Measurements from ENCODE around the gene ANTXRL. TPM values are rescaled to one million over a fixed set of nuclear protein-coding genes. Genes with fewer than 3 reads are reported as not detected.
"Not testable (repeated sequence)": the region's sequence is repeated elsewhere in the genome, so short reads cannot be mapped to it uniquely, and the experiment has no call there.

Gene ANTXRL
- total and polyA plus RNA-seq, 4 donors, result 0.06 TPM; not detected in 3

DNA sequence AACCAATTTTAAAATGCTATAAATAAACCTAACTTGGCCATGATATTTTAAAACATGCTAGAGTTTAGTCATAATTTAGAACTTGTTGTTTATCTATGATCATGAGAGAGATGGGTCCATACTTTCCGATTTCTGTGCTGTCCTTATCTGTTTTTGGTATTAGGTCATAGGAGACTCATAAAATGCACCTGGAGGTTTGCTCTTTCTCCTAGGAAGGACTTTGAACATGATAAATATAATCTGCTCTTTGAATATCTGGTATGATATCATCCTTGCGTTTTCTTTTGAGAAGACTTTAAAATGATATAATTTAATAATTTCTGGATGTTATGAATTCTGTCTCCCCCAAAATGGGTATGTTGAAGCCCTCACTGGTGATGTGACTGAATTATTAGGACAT is 9.0 kb upstream of the ANTXRL start:
- WGBS, result 73% methylated on average over 2 of the region's 2 CpGs
- Histone ChIP-seq H3K27ac (ENCODE audit: low read depth in 1 of 2, low read length in 2 of 2) (no peak overlapping the region), H3K9me3 (ENCODE audit: control insufficient read depth in 4 of 4, low read length in 3 of 4) (no peaks in the 10 kb centered on the region), H3K4me1 (ENCODE audit: control insufficient read depth in 4 of 4, insufficient read depth in 4 of 4, low read length in 3 of 4) (peaks cover 0 to 3% (median 0%) of the 10 kb centered on the region in 4 donors), H3K4me3 (ENCODE audit: low read depth in 1 of 3, low read length in 3 of 3) (no peak overlapping the region), H3K27me3 (ENCODE audit: control insufficient read depth in 4 of 4, insufficient read depth in 4 of 4, low read length in 3 of 4) (peaks cover 0 to 6% (median 0%) of the 10 kb centered on the region in 4 donors), H3K36me3 (ENCODE audit: control insufficient read depth in 4 of 4, insufficient read depth in 3 of 4, low read depth in 1 of 4, low read length in 3 of 4) (no peaks in the 10 kb centered on the region), H3K9ac (ENCODE audit: low read depth in 1 of 2, low read length in 2 of 2) (no peak overlapping the region)
- no peak for DNase-seq (ENCODE audit: low spot score)
- TF ChIP-seq YY1 (IDR thresholded peaks at IDR 0.05) (no peak), SP1 (IDR thresholded peaks at IDR 0.05) (no peak), TAF1 (conservative IDR thresholded peaks at IDR 0.05) (no peak), ATF3 (IDR thresholded peaks at IDR 0.05) (no peak), NR2F2 (IDR thresholded peaks at IDR 0.05) (no peak), GABPA (IDR thresholded peaks at IDR 0.05 in 1 of 2, conservative IDR thresholded peaks at IDR 0.05 in 1 of 2) (no peak), RAD21 (IDR thresholded peaks at IDR 0.05) (no peak)

- not testable (repeated sequence) for H3K27ac ChIP-seq (ENCODE audit: low read depth in 1 of 2, low read length in 2 of 2); H3K4me1 ChIP-seq (ENCODE audit: control insufficient read depth in 4 of 4, insufficient read depth in 4 of 4, low read length in 3 of 4); H3K36me3 ChIP-seq (ENCODE audit: control insufficient read depth in 4 of 4, insufficient read depth in 3 of 4, low read depth in 1 of 4, low read length in 3 of 4); H3K27me3 ChIP-seq (ENCODE audit: control insufficient read depth in 4 of 4, insufficient read depth in 4 of 4, low read length in 3 of 4); H3K9ac ChIP-seq (ENCODE audit: low read depth in 1 of 2, low read length in 2 of 2); H3K9me3 ChIP-seq (ENCODE audit: control insufficient read depth in 4 of 4, low read length in 3 of 4); DNase-seq (ENCODE audit: low spot score)
- H3K4me3 ChIP-seq (ENCODE audit: low read depth in 1 of 3, low read length in 3 of 3), result peak overlapping the region in 1 of 3 donors; percentile 50
- WGBS, result 9% methylated on average over 20 of the region's 20 CpGs
Observed at GRCh38 chr10:46282421-46282831, 4.4 kb upstream of the ANTXRL start.

DNA sequence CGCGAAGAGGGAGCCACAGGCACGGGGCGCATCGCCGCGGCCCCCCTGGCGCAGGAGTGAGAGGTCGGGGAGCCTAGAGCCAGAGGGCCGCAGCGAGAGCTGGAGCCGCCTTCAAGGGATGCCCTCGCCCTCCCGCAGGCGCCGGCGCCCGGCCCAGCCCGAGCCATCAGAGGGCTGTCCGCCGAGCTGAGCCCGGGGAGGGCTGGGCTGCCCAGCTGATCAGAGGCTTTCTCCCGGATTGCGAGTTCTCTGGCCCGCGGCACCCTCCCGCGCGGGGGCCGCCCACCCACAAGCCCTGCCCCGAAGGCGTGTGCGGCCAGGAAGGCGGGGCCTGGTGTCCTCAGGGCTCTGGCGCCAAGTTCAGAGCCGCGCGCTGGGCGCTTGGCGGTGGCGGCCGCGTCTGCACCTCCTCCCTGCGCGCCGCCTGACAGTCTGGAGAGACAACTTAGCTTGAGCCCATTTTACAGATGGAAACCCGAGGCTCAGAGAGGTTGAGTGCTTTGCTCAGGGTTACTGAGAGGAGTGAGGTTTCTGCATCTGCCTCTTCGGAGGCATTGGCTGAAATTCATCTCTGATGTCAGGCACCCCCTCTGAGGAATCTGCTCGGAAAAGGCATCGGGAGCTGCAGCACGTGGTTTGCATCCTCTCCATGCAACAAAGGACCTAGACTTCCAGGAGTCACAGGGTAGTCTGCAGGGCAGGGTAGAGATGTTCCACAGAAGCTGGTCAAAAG is 3.8 kb upstream of the ANTXRL start:
- H3K36me3 ChIP-seq (ENCODE audit: control insufficient read depth in 4 of 4, insufficient read depth in 3 of 4, low read depth in 1 of 4, low read length in 3 of 4), result no peaks in the 10 kb centered on the region
- H3K4me1 ChIP-seq (ENCODE audit: control insufficient read depth in 4 of 4, insufficient read depth in 4 of 4, low read length in 3 of 4), result peaks cover 0 to 9% (median 5%) of the 10 kb centered on the region in 4 donors
- H3K27me3 ChIP-seq (ENCODE audit: control insufficient read depth in 4 of 4, insufficient read depth in 4 of 4, low read length in 3 of 4), result peaks cover 0 to 6% (median 0%) of the 10 kb centered on the region in 4 donors
- H3K4me3 ChIP-seq (ENCODE audit: low read depth in 1 of 3, low read length in 3 of 3), result peak overlapping the region in 1 of 3 donors; percentile 50
- TF ChIP-seq, protein P1, sequence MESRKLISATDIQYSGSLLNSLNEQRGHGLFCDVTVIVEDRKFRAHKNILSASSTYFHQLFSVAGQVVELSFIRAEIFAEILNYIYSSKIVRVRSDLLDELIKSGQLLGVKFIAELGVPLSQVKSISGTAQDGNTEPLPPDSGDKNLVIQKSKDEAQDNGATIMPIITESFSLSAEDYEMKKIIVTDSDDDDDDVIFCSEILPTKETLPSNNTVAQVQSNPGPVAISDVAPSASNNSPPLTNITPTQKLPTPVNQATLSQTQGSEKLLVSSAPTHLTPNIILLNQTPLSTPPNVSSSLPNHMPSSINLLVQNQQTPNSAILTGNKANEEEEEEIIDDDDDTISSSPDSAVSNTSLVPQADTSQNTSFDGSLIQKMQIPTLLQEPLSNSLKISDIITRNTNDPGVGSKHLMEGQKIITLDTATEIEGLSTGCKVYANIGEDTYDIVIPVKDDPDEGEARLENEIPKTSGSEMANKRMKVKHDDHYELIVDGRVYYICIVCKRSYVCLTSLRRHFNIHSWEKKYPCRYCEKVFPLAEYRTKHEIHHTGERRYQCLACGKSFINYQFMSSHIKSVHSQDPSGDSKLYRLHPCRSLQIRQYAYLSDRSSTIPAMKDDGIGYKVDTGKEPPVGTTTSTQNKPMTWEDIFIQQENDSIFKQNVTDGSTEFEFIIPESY (IDR thresholded peaks at IDR 0.05), result no peak
- TF ChIP-seq HNF4G (IDR thresholded peaks at IDR 0.05) (no peak), ATF3 (IDR thresholded peaks at IDR 0.05) (no peak), CTCF (IDR thresholded peaks at IDR 0.05; ENCODE audit: low read depth, low read length, missing input control) (no peak), JUND (IDR thresholded peaks at IDR 0.05) (no peak), HNF4A (conservative IDR thresholded peaks at IDR 0.05) (no peak), FOXA2 (IDR thresholded peaks at IDR 0.05) (no peak)
- TF ChIP-seq, protein P2, sequence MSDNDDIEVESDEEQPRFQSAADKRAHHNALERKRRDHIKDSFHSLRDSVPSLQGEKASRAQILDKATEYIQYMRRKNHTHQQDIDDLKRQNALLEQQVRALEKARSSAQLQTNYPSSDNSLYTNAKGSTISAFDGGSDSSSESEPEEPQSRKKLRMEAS (IDR thresholded peaks at IDR 0.05), result no peak
- 9% methylated on average over 46 of the region's 51 CpGs for WGBS
- no peak overlapping the region for H3K9ac ChIP-seq (ENCODE audit: low read depth in 1 of 2, low read length in 2 of 2)
- no peak overlapping the region for H3K27ac ChIP-seq (ENCODE audit: low read depth in 1 of 2, low read length in 2 of 2)
- peak; percentile 79 for DNase-seq (ENCODE audit: low spot score)
- H3K9me3 ChIP-seq (ENCODE audit: control insufficient read depth in 4 of 4, low read length in 3 of 4), result peaks cover 0 to 3% (median 0%) of the 10 kb centered on the region in 4 donors
